SK-N-SH (cell line): ENCODE data around the gene MAST4. TPM values are rescaled to one million over a fixed set of nuclear protein-coding genes. Genes with fewer than 3 reads are reported as not detected.

Experiments used
- CTCF ChIA-PET: fragments of 300-600, 350-600 bp; formaldehyde crosslinking; extraction: SDS; loops from one replicate; lab custom pipeline; 2021; lab: Yijun Ruan, JAX
- POLR2A ChIA-PET: fragments of 350-600 bp; sonication (Branson Sonifier 250); formaldehyde crosslinking; extraction: SDS; loops from one replicate; lab custom pipeline; 2020; ENCODE audit warnings: antibody characterized with exemption, inconsistent platforms; lab: Yijun Ruan, JAX
- DNase-seq: peaks from one replicate; pipeline ENCODE4 v3.0.0; 2012
- H2AFZ ChIP-seq: fragments of 200-600 bp; sonication (generic); 2 replicates; pipeline ENCODE4 v1.8.1; 2016; ENCODE audit warnings: antibody characterized with exemption, mild to moderate bottlenecking, low read depth
- H3F3A ChIP-seq: fragments of 200-600 bp; sonication (generic); replicated peaks from 2 replicates; pipeline ENCODE3; 2016; ENCODE audit warnings: antibody characterized with exemption, mild to moderate bottlenecking; ENCODE audit not compliant: insufficient read depth
- H3K27ac ChIP-seq, 2 experiments: fragments of 200-500 bp in 1 of 2; fragments of 200-600 bp in 1 of 2; sonication (Bioruptor generic) in 1 of 2; sonication (generic), shearing (Covaris generic) in 1 of 2; 2 replicates each; pipeline versions ENCODE4 v1.5.1 to v1.6.1; 2014 to 2016; ENCODE audit warnings: low read depth in 2 of 2, inconsistent platforms in 1 of 2, low read length in 1 of 2, mild to moderate bottlenecking in 1 of 2, mixed read lengths in 1 of 2
- H3K27me3 ChIP-seq: fragments of 200-600 bp; sonication (generic), shearing (Covaris generic); 2 replicates; pipeline ENCODE4 v1.6.1; 2016; ENCODE audit warnings: mixed run types; ENCODE audit not compliant: insufficient read depth
- H3K36me3 ChIP-seq, 2 experiments: fragments of 200-500 bp in 1 of 2; fragments of 200-600 bp in 1 of 2; sonication (Bioruptor generic) in 1 of 2; sonication (generic) in 1 of 2; replicated peaks in 1 of 2; 2 replicates each; pipeline versions ENCODE3 to v1.5.1; 2014 to 2016; ENCODE audit warnings: low read length in 1 of 2, mild to moderate bottlenecking in 1 of 2; ENCODE audit not compliant: insufficient read depth in 2 of 2, control insufficient read depth in 1 of 2
- H3K4me1 ChIP-seq, 2 experiments: fragments of 200-500 bp in 1 of 2; fragments of 200-600 bp in 1 of 2; sonication (Bioruptor generic) in 1 of 2; sonication (generic), shearing (Covaris generic) in 1 of 2; 2 replicates each; pipeline versions ENCODE4 v1.5.1 to v1.6.1; 2014 to 2016; ENCODE audit warnings: low read depth in 1 of 2, low read length in 1 of 2, mixed run types in 1 of 2; ENCODE audit not compliant: insufficient read depth in 2 of 2, control insufficient read depth in 1 of 2
- H3K4me2 ChIP-seq: fragments of 200-600 bp; sonication (generic), shearing (Covaris generic); 2 replicates; pipeline ENCODE4 v1.6.1; 2017; ENCODE audit warnings: mixed run types
- H3K4me3 ChIP-seq, 2 experiments: fragments of 200-500 bp in 1 of 2; fragments of 200-600 bp in 1 of 2; sonication (Bioruptor generic) in 1 of 2; sonication (generic), shearing (Covaris generic) in 1 of 2; 2 replicates each; pipeline versions ENCODE4 v1.5.1 to v1.8.1; 2014 to 2016; ENCODE audit warnings: low read depth in 2 of 2, inconsistent platforms in 1 of 2, low read length in 1 of 2, mild to moderate bottlenecking in 1 of 2, mixed read lengths in 1 of 2, moderate library complexity in 1 of 2
- H3K79me2 ChIP-seq: fragments of 200-600 bp; sonication (generic); 2 replicates; pipeline ENCODE4 v1.8.1; 2017; ENCODE audit warnings: mild to moderate bottlenecking; ENCODE audit not compliant: insufficient read depth
- H3K9ac ChIP-seq: fragments of 200-600 bp; sonication (generic); 2 replicates; pipeline ENCODE4 v1.6.1; 2017; ENCODE audit warnings: mixed run types
- H3K9me2 ChIP-seq: fragments of 200-600 bp; sonication (generic); 2 replicates; pipeline ENCODE4 v1.6.1; 2017; ENCODE audit warnings: mixed run types
- H3K9me3 ChIP-seq: fragments of 200-600 bp; sonication (generic); 2 replicates; pipeline ENCODE4 v1.6.1; 2017; ENCODE audit warnings: mixed run types, mild to moderate bottlenecking, moderate library complexity
- H4K20me1 ChIP-seq: fragments of 200-600 bp; sonication (generic); 2 replicates; pipeline ENCODE4 v1.6.1; 2017; ENCODE audit warnings: mild to moderate bottlenecking, mixed run types; ENCODE audit not compliant: insufficient read depth
- CHD2 ChIP-seq: fragments of 150-350 bp; IDR thresholded peaks from 2 replicates; pipeline ENCODE4 v1.6.1; 2018; ENCODE audit warnings: low read length; ENCODE audit not compliant: partially characterized antibody
- EP300 ChIP-seq, 2 experiments: IDR thresholded peaks; 2 replicates each; pipeline versions ENCODE4 v1.4.0 to v1.6.1; 2012; ENCODE audit warnings: borderline replicate concordance in 1 of 2, low read depth in 1 of 2, low read length in 1 of 2
- EZH2phosphoT487 ChIP-seq: fragments of 200-600 bp; sonication (generic); IDR thresholded peaks from 2 replicates; pipeline ENCODE4 v1.6.1; 2017; ENCODE audit warnings: low read depth, mixed run types, mild to moderate bottlenecking, antibody characterized with exemption, moderate library complexity, borderline replicate concordance
- FOXJ3 ChIP-seq: sonication (generic); formaldehyde crosslinking; IDR thresholded peaks from 2 replicates; pipeline ENCODE4 v1.5.1; 2020; ENCODE audit warnings: mild to moderate bottlenecking, missing genetic modification reagents
- FOXM1 ChIP-seq: IDR thresholded peaks from 2 replicates; pipeline ENCODE4 v1.4.0; 2012; ENCODE audit warnings: low read depth, mild to moderate bottlenecking
- GATA2 ChIP-seq: sonication (generic); formaldehyde crosslinking; IDR thresholded peaks from 2 replicates; pipeline ENCODE4 v1.5.0; 2020; ENCODE audit warnings: mild to moderate bottlenecking, missing genetic modification reagents
- JUND ChIP-seq: IDR thresholded peaks from 2 replicates; pipeline ENCODE4 v1.4.0; 2012
- MAX ChIP-seq: IDR thresholded peaks from 2 replicates; pipeline ENCODE4 v1.4.0; 2012; ENCODE audit warnings: low read depth
- MXI1 ChIP-seq: IDR thresholded peaks from 2 replicates; pipeline ENCODE4 v1.6.1; 2012; ENCODE audit warnings: mild to moderate bottlenecking, low read depth, low read length, improper control_type of control experiment
- NFIC ChIP-seq: IDR thresholded peaks from 2 replicates; pipeline ENCODE4 v1.4.0; 2012; ENCODE audit warnings: borderline replicate concordance
- NRF1 ChIP-seq: IDR thresholded peaks from 2 replicates; pipeline ENCODE4 v1.6.1; 2012; ENCODE audit warnings: low read depth, mild to moderate bottlenecking, low read length
- RAD21 ChIP-seq: IDR thresholded peaks from 2 replicates; pipeline ENCODE4 v1.6.1; 2012; ENCODE audit warnings: mild to moderate bottlenecking, low read length
- RXRA ChIP-seq: IDR thresholded peaks from 2 replicates; pipeline ENCODE4 v1.4.0; 2012; ENCODE audit warnings: low read depth, mild to moderate bottlenecking, borderline replicate concordance
- SIN3A ChIP-seq: IDR thresholded peaks from 2 replicates; pipeline ENCODE4 v1.6.1; 2012; ENCODE audit warnings: low read depth, mild to moderate bottlenecking, low read length, moderate library complexity, borderline replicate concordance
- SMC3 ChIP-seq: IDR thresholded peaks from 2 replicates; pipeline ENCODE4 v1.6.1; 2012; ENCODE audit warnings: low read depth, low read length, improper control_type of control experiment
- TAF1 ChIP-seq: IDR thresholded peaks from 2 replicates; pipeline ENCODE4 v1.6.1; 2012; ENCODE audit warnings: low read depth, mild to moderate bottlenecking, low read length, moderate library complexity, borderline replicate concordance
- TEAD4 ChIP-seq: IDR thresholded peaks from 2 replicates; pipeline ENCODE4 v1.4.0; 2012; ENCODE audit warnings: mild to moderate bottlenecking, borderline replicate concordance; ENCODE audit not compliant: insufficient read depth
- WGBS: methylation state at CpG from one replicate; pipeline ENCODE4 v1.1.6; 2017; ENCODE audit warnings: low lambda C conversion rate; 5-methylcytosine and 5-hydroxymethylcytosine counted together
- polyA plus RNA-seq, 3 experiments: library from polyadenylated mRNA; depleted of rRNA; stranded (reverse); fragments of >200 nt; gene quantifications; 2 replicates each; pipeline ENCODE4 v1.2.3, GENCODE V29; 2012
- TF ChIP-seq, protein P1 (sequence below): IDR thresholded peaks from 2 replicates; pipeline ENCODE4 v1.4.0; 2012; ENCODE audit warnings: low read depth, borderline replicate concordance
- TF ChIP-seq, protein P2 (sequence below): IDR thresholded peaks from 2 replicates; pipeline ENCODE4 v1.4.0; 2012; ENCODE audit warnings: low read depth, borderline replicate concordance

Gene MAST4
- polyA plus RNA-seq, 1 of the 3 experiments (the other 2 are of a cell fraction), result 2.2 TPM

GRCh38 chr5:66947458-66947857 is 351.3 kb downstream of the MAST4 start:
- Histone ChIP-seq H3K9me2 (no peaks in the 10 kb centered on the region), H3K27me3 (no peaks in the 10 kb centered on the region), H3K36me3 (no peaks in the 10 kb centered on the region), H3K4me1 (no peaks in the 10 kb centered on the region), H3K9me3 (no peaks in the 10 kb centered on the region), H2AFZ (no peak overlapping the region), H3K9ac (no peak overlapping the region), H3K4me2 (no peak overlapping the region), H3K27ac (no peak overlapping the region), H3K79me2 (no peaks in the 10 kb centered on the region), H4K20me1 (no peaks in the 10 kb centered on the region), H3K4me3 (no peak overlapping the region), H3F3A (no peaks in the 10 kb centered on the region)
- POLR2A ChIA-PET, result no interaction called here
- CTCF ChIA-PET, result interaction anchor here (0.9 to 1.7 kb wide), 2 partner anchors 13 to 41 kb away, joined by 4 to 9 read pairs; no protein-coding TSS in a partner anchor
- WGBS, result 51% methylated on average over 4 of the region's 4 CpGs
- TF ChIP-seq TAF1, result no peak
- TF ChIP-seq FOXJ3 (CRISPR knock-in tag), result no peak
- TF ChIP-seq TEAD4, result no peak
- TF ChIP-seq GATA2, result no peak
- no peak for TF ChIP-seq RAD21
- TF ChIP-seq JUND, result no peak
- TF ChIP-seq, protein P1, sequence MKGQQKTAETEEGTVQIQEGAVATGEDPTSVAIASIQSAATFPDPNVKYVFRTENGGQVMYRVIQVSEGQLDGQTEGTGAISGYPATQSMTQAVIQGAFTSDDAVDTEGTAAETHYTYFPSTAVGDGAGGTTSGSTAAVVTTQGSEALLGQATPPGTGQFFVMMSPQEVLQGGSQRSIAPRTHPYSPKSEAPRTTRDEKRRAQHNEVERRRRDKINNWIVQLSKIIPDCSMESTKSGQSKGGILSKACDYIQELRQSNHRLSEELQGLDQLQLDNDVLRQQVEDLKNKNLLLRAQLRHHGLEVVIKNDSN, result no peak
- no peak for TF ChIP-seq MAX
- TF ChIP-seq EZH2phosphoT487, result no peak
- TF ChIP-seq NFIC, result no peak
- TF ChIP-seq MXI1, result no peak
- TF ChIP-seq FOXM1, result no peak
- no peak for TF ChIP-seq SMC3
- TF ChIP-seq CHD2, result no peak
- TF ChIP-seq SIN3A, result no peak
- no peak for TF ChIP-seq EP300 (IDR thresholded peaks at IDR 0.05; ENCODE audit: borderline replicate concordance in 1 of 2, low read depth in 1 of 2, low read length in 1 of 2)
- no peak for TF ChIP-seq NRF1
- no peak for TF ChIP-seq RXRA
- TF ChIP-seq, protein P2, sequence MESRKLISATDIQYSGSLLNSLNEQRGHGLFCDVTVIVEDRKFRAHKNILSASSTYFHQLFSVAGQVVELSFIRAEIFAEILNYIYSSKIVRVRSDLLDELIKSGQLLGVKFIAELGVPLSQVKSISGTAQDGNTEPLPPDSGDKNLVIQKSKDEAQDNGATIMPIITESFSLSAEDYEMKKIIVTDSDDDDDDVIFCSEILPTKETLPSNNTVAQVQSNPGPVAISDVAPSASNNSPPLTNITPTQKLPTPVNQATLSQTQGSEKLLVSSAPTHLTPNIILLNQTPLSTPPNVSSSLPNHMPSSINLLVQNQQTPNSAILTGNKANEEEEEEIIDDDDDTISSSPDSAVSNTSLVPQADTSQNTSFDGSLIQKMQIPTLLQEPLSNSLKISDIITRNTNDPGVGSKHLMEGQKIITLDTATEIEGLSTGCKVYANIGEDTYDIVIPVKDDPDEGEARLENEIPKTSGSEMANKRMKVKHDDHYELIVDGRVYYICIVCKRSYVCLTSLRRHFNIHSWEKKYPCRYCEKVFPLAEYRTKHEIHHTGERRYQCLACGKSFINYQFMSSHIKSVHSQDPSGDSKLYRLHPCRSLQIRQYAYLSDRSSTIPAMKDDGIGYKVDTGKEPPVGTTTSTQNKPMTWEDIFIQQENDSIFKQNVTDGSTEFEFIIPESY, result no peak
- DNase-seq, result no peak
